HepG2 (cell line): ENCODE data around the gene NEU1. TPM values are rescaled to one million over a fixed set of nuclear protein-coding genes. Genes with fewer than 3 reads are reported as not detected.

Experiments
- ESRRA ChIP-seq: sonication (generic); formaldehyde crosslinking; IDR thresholded peaks from 2 replicates; pipeline ENCODE4 v1.5.1; 2020; ENCODE audit warnings: mild to moderate bottlenecking, low read depth, missing genetic modification reagents
- HDAC1 ChIP-seq: sonication (generic); formaldehyde crosslinking; IDR thresholded peaks from 2 replicates; pipeline ENCODE4 v1.5.1; 2020; ENCODE audit warnings: mild to moderate bottlenecking, missing genetic modification reagents
- KLF16 ChIP-seq, 2 experiments: sonication (generic) in 1 of 2; formaldehyde crosslinking in 1 of 2; IDR thresholded peaks; 2 replicates each; pipeline versions ENCODE4 v1.6.1 to v1.8.0; 2016 to 2023; ENCODE audit warnings: missing genetic modification reagents in 2 of 2, missing compliant biosample characterization in 1 of 2
- MBD4 ChIP-seq: IDR thresholded peaks from 2 replicates; pipeline ENCODE4 v1.6.1; 2012; ENCODE audit warnings: low read length, inconsistent platforms, borderline replicate concordance
- NFE2L1 ChIP-seq: sonication (generic); formaldehyde crosslinking; IDR thresholded peaks from 2 replicates; pipeline ENCODE4 v1.4.0; 2020; ENCODE audit warnings: missing genetic modification reagents, mild to moderate bottlenecking, borderline replicate concordance
- POLR2A ChIP-seq, 2 experiments: IDR thresholded peaks; 2 replicates each; pipeline ENCODE4 v1.6.1; 2011; ENCODE audit warnings: low read depth in 2 of 2, low read length in 2 of 2, mild to moderate bottlenecking in 1 of 2, moderate library complexity in 1 of 2; ENCODE audit not compliant: insufficient read depth in 1 of 2
- SMARCC2 ChIP-seq: fragments of 450-650 bp; IDR thresholded peaks from 2 replicates; pipeline ENCODE4 v1.6.1; 2017; ENCODE audit warnings: antibody characterized with exemption, mild to moderate bottlenecking
- SOX6 ChIP-seq, 2 experiments: fragments of 450-650 bp in 1 of 2; sonication (generic) in 1 of 2; formaldehyde crosslinking in 1 of 2; IDR thresholded peaks; 2 replicates each; pipeline versions ENCODE4 v1.4.0 to v1.6.1; 2017 to 2020; ENCODE audit warnings: antibody characterized with exemption in 1 of 2, mild to moderate bottlenecking in 1 of 2, missing genetic modification reagents in 1 of 2
- ZNF7 ChIP-seq: IDR thresholded peaks from 2 replicates; pipeline ENCODE4 v1.6.1; 2016; ENCODE audit warnings: missing biosample characterization, missing genetic modification reagents
- ZNF713 ChIP-seq: sonication (generic); formaldehyde crosslinking; IDR thresholded peaks from 2 replicates; pipeline ENCODE4 v1.4.0; 2020; ENCODE audit warnings: mild to moderate bottlenecking, missing genetic modification reagents
- polyA plus RNA-seq, 8 experiments: library from polyadenylated mRNA; depleted of rRNA in 3 of 8; stranded (reverse) in 7 of 8; unstranded in 1 of 8; fragments of >200 nt; fragmentation: Illumina TruSeq in 4 of 8; extraction: Trizol in 4 of 8; gene quantifications; 2 replicates each; pipeline versions ENCODE4 v1.2.1 to v1.2.3, GENCODE V29; 2011 to 2016; ENCODE audit warnings: low read depth in 4 of 8, missing spikeins in 1 of 8, mixed read lengths in 1 of 8; ENCODE audit not compliant: insufficient read depth in 1 of 8
- total RNA-seq, 5 experiments: library from RNA; depleted of rRNA; stranded (reverse); fragments of >200 nt; fragmentation: Illumina TruSeq; extraction: Trizol; gene quantifications; 2 replicates each; pipeline ENCODE4 v1.2.3, GENCODE V29; 2016; ENCODE audit warnings: low read depth in 1 of 5
- TF ChIP-seq, protein P1 (sequence below): sonication (generic); formaldehyde crosslinking; IDR thresholded peaks from 2 replicates; pipeline ENCODE4 v1.5.1; 2020; ENCODE audit warnings: mild to moderate bottlenecking, missing genetic modification reagents, borderline replicate concordance
- TF ChIP-seq, protein P2 (sequence below): IDR thresholded peaks from 2 replicates; pipeline ENCODE4 v1.6.1; 2016; ENCODE audit warnings: missing genetic modification reagents, missing compliant biosample characterization
- TF ChIP-seq, protein P3 (sequence below): sonication (generic); formaldehyde crosslinking; IDR thresholded peaks from 2 replicates; pipeline ENCODE4 v1.4.0; 2020; ENCODE audit warnings: mild to moderate bottlenecking, missing genetic modification reagents, borderline replicate concordance
- TF ChIP-seq, protein P4 (sequence below): sonication (generic); formaldehyde crosslinking; conservative IDR thresholded peaks from 2 replicates; pipeline ENCODE4 v1.8.0; 2022; ENCODE audit warnings: missing genetic modification reagents

Gene NEU1
- total and polyA plus RNA-seq, 2 of the 13 experiments (the other 11 are each of a cell fraction or from before 2014, with no cell fraction given): 215 to 297 TPM

DNA sequence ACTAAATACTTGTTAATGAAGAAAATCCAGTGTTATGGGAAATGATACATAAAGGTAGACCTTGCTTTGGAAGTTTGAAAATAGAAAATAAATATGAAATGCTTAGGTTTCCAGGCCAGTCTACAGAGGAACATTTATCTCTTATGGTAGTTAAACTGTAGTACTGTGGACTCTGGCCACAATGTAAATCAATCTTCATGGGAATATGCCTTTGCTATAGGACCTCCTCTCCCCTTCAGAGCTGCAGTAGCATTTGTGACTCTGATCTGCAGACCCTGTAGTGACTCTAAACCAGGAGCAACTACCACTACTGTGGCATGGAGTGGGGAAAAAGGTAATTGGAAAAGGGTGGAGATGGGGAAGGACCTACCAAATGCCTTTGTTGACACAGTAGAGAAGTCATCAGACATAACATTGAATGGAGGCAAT is 42.7 kb downstream of the NEU1 start (continued):
- TF ChIP-seq, protein P1, sequence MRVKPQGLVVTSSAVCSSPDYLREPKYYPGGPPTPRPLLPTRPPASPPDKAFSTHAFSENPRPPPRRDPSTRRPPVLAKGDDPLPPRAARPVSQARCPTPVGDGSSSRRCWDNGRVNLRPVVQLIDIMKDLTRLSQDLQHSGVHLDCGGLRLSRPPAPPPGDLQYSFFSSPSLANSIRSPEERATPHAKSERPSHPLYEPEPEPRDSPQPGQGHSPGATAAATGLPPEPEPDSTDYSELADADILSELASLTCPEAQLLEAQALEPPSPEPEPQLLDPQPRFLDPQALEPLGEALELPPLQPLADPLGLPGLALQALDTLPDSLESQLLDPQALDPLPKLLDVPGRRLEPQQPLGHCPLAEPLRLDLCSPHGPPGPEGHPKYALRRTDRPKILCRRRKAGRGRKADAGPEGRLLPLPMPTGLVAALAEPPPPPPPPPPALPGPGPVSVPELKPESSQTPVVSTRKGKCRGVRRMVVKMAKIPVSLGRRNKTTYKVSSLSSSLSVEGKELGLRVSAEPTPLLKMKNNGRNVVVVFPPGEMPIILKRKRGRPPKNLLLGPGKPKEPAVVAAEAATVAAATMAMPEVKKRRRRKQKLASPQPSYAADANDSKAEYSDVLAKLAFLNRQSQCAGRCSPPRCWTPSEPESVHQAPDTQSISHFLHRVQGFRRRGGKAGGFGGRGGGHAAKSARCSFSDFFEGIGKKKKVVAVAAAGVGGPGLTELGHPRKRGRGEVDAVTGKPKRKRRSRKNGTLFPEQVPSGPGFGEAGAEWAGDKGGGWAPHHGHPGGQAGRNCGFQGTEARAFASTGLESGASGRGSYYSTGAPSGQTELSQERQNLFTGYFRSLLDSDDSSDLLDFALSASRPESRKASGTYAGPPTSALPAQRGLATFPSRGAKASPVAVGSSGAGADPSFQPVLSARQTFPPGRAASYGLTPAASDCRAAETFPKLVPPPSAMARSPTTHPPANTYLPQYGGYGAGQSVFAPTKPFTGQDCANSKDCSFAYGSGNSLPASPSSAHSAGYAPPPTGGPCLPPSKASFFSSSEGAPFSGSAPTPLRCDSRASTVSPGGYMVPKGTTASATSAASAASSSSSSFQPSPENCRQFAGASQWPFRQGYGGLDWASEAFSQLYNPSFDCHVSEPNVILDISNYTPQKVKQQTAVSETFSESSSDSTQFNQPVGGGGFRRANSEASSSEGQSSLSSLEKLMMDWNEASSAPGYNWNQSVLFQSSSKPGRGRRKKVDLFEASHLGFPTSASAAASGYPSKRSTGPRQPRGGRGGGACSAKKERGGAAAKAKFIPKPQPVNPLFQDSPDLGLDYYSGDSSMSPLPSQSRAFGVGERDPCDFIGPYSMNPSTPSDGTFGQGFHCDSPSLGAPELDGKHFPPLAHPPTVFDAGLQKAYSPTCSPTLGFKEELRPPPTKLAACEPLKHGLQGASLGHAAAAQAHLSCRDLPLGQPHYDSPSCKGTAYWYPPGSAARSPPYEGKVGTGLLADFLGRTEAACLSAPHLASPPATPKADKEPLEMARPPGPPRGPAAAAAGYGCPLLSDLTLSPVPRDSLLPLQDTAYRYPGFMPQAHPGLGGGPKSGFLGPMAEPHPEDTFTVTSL (CRISPR knock-in tag): 0 out of 2 replicates have a peak, but pooled peaks have one; percentile 76
- TF ChIP-seq, protein P2, sequence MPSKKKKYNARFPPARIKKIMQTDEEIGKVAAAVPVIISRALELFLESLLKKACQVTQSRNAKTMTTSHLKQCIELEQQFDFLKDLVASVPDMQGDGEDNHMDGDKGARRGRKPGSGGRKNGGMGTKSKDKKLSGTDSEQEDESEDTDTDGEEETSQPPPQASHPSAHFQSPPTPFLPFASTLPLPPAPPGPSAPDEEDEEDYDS (CRISPR knock-in tag): 0 out of 2 replicates have a peak, but pooled peaks have one; percentile 35
- TF ChIP-seq ZNF7 (CRISPR knock-in tag) (0 out of 2 replicates have a peak, but pooled peaks have one; percentile 27), ZNF713 (no peak), POLR2A (IDR thresholded peaks at IDR 0.05; ENCODE audit: insufficient read depth in 1 of 2, low read depth in 2 of 2, low read length in 2 of 2) (peak; percentile 25 to 51; a peak in 2 of 4 replicates), MBD4 (0 out of 2 replicates have a peak, but pooled peaks have one; percentile 45), NFE2L1 (CRISPR knock-in tag) (no peak), KLF16 (CRISPR knock-in tag; IDR thresholded peaks at IDR 0.05) (0 out of 4 replicates have a peak, but pooled peaks of 1 of the 2 experiments have one; percentile 6), SMARCC2 (no peak), HDAC1 (peak; percentile 58), SOX6 (IDR thresholded peaks at IDR 0.05) (no peak), SOX6 (CRISPR knock-in tag; IDR thresholded peaks at IDR 0.05) (peak; percentile 48; the same call in 1 of the 2 replicates), ESRRA (CRISPR knock-in tag) (0 out of 2 replicates have a peak, but pooled peaks have one; percentile 23)
- TF ChIP-seq, protein P3, sequence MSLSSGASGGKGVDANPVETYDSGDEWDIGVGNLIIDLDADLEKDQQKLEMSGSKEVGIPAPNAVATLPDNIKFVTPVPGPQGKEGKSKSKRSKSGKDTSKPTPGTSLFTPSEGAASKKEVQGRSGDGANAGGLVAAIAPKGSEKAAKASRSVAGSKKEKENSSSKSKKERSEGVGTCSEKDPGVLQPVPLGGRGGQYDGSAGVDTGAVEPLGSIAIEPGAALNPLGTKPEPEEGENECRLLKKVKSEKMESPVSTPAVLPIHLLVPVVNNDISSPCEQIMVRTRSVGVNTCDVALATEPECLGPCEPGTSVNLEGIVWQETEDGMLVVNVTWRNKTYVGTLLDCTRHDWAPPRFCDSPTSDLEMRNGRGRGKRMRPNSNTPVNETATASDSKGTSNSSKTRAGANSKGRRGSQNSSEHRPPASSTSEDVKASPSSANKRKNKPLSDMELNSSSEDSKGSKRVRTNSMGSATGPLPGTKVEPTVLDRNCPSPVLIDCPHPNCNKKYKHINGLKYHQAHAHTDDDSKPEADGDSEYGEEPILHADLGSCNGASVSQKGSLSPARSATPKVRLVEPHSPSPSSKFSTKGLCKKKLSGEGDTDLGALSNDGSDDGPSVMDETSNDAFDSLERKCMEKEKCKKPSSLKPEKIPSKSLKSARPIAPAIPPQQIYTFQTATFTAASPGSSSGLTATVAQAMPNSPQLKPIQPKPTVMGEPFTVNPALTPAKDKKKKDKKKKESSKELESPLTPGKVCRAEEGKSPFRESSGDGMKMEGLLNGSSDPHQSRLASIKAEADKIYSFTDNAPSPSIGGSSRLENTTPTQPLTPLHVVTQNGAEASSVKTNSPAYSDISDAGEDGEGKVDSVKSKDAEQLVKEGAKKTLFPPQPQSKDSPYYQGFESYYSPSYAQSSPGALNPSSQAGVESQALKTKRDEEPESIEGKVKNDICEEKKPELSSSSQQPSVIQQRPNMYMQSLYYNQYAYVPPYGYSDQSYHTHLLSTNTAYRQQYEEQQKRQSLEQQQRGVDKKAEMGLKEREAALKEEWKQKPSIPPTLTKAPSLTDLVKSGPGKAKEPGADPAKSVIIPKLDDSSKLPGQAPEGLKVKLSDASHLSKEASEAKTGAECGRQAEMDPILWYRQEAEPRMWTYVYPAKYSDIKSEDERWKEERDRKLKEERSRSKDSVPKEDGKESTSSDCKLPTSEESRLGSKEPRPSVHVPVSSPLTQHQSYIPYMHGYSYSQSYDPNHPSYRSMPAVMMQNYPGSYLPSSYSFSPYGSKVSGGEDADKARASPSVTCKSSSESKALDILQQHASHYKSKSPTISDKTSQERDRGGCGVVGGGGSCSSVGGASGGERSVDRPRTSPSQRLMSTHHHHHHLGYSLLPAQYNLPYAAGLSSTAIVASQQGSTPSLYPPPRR (CRISPR knock-in tag): 0 out of 2 replicates have a peak, but pooled peaks have one; percentile 9
- TF ChIP-seq, protein P4, sequence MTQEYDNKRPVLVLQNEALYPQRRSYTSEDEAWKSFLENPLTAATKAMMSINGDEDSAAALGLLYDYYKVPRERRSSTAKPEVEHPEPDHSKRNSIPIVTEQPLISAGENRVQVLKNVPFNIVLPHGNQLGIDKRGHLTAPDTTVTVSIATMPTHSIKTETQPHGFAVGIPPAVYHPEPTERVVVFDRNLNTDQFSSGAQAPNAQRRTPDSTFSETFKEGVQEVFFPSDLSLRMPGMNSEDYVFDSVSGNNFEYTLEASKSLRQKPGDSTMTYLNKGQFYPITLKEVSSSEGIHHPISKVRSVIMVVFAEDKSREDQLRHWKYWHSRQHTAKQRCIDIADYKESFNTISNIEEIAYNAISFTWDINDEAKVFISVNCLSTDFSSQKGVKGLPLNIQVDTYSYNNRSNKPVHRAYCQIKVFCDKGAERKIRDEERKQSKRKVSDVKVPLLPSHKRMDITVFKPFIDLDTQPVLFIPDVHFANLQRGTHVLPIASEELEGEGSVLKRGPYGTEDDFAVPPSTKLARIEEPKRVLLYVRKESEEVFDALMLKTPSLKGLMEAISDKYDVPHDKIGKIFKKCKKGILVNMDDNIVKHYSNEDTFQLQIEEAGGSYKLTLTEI: no peak
